OCI-LY7 (cell line): ENCODE results near the gene CD86.

Experiments
- CTCF ChIP-seq: fragments of 200-600 bp; sonication (generic); conservative IDR thresholded peaks from 2 replicates; pipeline ENCODE4 v1.5.1; 2014; ENCODE audit warnings: mild to moderate bottlenecking, antibody characterized with exemption, low read length, moderate library complexity, mixed read lengths
- EZH2phosphoT487 ChIP-seq: fragments of 200-600 bp; sonication (generic); IDR thresholded peaks from 2 replicates; pipeline ENCODE4 v1.6.1; 2018; ENCODE audit warnings: low read depth, borderline replicate concordance, mild to moderate bottlenecking, mixed run types, antibody characterized with exemption, low read length, moderate library complexity, mixed read lengths

GRCh38 chr3:122011396-122011795 is 43.8 kb upstream of the CD86 start:
- TF ChIP-seq CTCF (no peak), EZH2phosphoT487 (no peak)
